ENCODE results near the gene LRRC61.

Gene LRRC61

DNA sequence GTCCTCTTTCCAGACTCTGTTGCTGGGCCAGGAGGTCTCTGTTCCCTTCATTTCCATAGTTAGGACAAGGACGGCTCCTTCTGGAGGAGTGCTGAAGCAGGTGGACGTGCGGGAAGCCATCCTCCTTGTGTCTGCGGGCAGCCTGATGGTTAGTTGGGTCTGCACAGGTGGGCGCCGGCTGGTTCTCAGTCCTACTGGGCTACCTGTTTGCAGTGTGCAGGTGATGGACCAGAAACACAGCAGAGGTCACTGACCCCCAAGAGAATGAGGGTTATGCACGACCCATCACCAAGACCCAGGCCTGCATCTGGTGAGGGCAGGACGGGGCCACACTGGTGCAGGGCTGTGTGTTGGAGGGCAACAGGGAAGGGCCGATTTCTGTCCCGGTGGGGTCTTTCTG is 10.5 kb downstream of the LRRC61 start:
- DNase-seq = no peak

GRCh38 chr7:150334108-150334507 is 11.0 kb downstream of the LRRC61 start:
- DNase-seq = no peak

DNA sequence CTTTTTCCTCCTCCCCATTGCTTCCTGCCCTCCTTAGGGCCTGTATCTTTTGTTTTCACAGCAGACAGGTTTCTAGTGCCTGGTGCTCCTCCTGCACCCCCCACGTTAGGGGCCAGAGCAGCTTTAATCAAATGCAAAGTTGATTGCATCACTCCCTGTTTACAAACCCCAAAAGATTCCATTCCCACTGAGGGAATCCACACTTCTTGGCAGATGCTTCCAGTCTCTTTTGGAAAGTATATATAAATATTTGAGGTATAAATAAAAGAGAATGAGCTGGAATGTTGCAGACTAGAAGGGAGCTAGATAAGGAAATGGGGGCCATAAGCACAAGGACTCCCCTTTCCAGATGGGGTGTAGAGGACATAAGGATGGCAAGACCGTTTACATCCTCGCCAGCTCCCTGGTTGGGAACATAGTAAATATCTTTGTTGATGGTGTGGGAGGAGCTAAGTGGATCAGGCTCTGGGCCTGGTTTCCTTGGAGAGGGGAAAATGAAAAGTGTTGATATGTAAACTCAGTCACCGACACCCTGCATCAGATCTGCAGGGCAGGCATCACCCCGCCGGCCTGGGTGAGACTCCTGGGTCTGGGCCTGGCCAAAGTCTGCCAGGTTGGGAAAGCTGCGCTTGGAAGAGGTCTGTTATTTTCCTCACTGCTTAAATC is 12.1 kb downstream of the LRRC61 start:
- no peak for DNase-seq

GRCh38 chr7:150335774-150336112 is 12.6 kb downstream of the LRRC61 start:
- no peak for DNase-seq

GRCh38 chr7:150336746-150337145 is 13.6 kb downstream of the LRRC61 start:
- DNase-seq = no peak

DNA sequence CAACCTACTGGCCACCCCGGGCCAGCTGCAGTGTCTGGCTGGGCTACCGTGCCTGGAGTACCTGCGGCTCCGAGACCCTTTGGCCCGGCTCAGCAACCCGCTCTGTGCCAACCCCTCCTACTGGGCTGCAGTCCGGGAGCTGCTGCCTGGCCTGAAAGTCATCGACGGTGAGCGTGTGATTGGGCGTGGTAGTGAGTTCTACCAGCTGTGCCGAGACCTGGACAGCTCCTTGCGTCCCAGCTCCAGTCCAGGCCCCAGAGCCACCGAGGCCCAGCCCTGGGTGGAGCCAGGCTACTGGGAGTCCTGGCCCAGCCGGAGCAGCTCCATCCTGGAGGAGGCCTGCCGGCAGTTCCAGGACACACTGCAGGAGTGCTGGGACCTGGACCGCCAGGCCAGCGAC is 14.0 kb downstream of the LRRC61 start:
- no peak for DNase-seq

GRCh38 chr7:150337659-150338081 is 14.5 kb downstream of the LRRC61 start:
- DNase-seq = no peak

GRCh38 chr7:150338166-150338829 is 15.1 kb downstream of the LRRC61 start:
- DNase-seq = no peak

DNA sequence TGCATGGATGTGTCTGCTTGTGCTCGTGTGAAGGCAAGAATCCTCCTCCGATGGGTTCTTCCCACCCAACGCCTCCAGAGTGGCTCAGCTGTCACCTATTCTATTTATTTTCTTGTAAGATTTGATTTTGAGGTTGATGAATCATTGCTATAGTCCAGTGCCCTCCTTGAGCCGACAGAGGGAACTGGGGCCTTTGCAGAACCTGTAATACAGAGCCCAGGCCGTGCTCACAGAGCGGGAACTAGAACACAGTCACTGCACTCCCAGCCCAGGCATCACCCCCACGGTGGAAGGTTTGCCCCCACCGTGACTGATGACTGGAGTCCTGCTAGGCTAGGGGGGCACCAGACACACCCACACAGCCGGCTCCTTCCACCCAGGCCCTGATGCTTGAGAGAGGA is 16.3 kb downstream of the LRRC61 start:
- no peak for DNase-seq

DNA sequence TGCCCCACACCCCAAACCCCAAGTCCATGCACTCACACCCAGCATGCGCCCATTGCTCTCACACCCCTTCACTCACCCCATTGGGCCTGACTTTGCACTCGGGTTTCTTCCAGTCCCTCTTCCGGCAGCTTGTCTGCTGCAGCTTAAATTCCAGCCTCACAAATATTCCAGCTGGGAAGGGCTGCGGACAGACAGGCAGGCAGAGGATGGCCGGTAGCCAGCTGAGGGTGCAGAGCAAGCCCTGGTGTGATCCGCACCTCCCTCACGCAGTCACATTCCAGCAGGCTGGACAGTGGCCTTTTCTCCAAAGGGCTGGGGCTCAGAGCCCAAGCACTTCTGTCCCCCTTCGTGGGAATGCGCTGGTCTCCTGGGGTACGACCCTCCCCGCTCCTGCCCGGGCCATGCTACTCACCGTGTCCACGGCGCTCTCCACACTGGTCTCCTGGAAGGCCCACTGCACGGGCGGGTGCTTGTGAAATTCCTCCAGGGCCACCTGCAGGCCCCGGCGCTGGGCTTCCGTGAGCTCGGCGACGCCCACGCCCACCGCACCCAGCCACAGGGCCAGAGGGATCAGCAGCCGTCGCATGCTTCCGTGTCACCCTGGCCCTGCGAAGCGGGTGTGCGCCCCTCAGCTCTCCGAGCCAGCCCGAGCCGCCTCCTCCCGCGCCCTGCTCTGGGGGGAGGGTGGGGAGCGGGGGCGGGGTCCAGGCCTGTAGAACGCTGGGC is 17.0 kb downstream of the LRRC61 start:
- DNase-seq = no peak

DNA sequence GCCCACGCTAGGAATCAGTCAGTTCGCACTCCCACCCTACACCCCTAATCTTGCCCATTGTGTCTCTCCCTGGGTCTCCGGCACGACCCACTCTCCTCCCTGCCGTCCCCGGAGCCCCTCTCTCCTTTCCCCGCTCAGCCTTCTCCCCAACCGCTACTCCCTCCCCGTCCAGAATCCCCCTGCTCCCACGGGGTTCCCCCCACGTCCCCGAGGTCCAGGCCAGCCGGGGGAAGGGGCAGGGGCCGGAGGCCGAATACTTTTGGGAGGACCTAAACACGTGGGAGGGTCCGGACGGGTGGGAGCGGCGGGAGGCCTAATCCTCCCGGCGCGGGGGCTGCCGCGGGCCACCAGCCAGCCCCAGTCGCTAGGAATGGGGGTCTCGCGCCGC is 17.7 kb downstream of the LRRC61 start:
- no peak for DNase-seq

- DNase-seq = no peak
These were observed 18.3 kb downstream of the LRRC61 start, which contains the start of gene RARRES2 for GRCh38 chr7:150341263-150342120. TSS of gene RARRES2 (minus strand) at chr7:150341629. CDS start at chr7:150340609, 1,020 bp downstream.

DNA sequence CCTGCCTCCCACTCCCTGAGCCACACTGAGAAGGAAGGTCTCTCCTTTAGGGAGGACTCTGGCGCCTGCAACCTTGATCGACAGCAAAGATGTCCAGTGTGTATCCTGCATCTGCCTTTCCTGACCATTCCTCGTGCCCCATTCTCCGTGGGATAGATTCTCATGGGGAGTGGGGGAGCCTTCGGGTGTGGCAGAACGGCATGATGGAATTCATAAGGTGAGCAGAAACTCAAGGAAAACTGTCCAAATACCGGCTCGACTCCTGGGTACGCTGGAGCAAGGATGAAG is 18.9 kb downstream of the LRRC61 start:
- DNase-seq = no peak

GRCh38 chr7:150343225-150343624 is 20.1 kb downstream of the LRRC61 start:
- DNase-seq = no peak

DNA sequence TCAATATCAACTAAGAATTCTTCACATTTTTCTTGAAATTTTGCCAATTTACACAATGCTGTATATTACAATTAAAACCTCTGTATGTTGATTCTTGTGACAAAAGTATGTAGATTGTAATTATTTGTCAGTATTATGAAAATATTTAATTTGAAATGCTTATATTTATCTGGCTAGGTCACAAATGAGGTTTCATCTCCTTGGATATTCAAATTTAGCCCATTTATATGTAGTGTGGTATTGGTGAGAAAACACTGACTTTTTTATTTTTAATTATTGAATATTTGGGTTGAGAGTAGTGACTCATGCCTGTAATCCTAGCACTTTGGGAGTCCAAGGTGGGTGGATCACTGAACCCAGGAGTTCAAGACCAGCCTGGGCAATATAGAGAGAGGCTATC is 21.1 kb downstream of the LRRC61 start:
- no peak for DNase-seq

- DNase-seq = no peak
These were observed 21.9 kb downstream of the LRRC61 start for GRCh38 chr7:150345012-150345411.

DNA sequence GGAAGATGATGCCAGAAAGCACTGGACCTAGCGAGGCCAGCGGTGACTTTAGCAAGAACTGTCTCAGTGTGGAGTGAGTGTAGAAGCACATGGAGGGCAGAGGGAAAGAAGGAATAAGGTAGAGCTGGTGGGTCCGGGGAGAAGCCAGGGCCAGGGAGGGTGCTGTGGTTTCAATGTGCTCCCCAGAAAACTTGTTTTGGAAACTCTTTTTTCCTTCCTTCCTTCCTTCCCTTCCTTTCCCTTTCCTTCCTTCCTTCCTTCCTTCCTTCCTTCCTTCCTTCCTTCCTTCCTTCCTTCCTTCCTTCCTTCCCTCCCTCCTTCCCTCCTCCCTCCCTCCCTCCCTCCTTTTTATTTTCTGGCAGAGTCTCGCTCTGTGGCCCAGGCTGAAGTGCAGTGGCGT is 23.8 kb downstream of the LRRC61 start:
- no peak for DNase-seq

- no peak for DNase-seq
These were observed 28.5 kb downstream of the LRRC61 start for GRCh38 chr7:150351587-150352194.

GRCh38 chr7:150355666-150356059 is 32.5 kb downstream of the LRRC61 start:
- no peak for DNase-seq

DNA sequence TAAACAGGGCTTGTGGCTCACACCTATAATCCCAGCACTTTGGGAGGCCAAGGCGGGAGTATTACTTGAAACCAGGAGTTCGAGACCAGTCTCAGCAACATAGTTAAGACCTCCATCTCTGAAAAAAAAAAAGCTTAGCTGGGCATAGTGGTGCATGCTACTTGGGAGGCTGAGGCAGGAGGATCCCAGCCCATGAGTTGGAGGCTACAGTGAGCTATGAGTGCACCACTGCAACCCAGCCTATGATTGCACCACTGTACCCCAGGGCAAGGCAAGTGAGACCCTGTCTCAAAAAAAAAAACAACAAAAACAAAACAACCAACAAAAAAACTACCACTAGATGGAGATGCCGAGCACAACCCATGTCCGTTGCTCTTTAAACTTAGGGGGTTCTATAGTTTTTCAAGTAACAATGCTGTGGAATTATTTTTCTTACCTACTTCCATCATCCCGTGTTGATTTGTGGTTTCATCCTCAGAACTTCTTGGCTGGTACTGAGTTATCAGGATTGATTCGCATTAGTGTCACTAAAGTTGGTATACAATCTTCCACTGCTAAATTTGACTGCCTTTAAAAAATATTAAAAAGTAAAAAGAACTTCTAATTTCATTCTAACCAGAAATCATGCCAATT is 33.2 kb downstream of the LRRC61 start:
- peak; percentile 33 to 62 for DNase-seq

GRCh38 chr7:150357270-150357669 is 34.1 kb downstream of the LRRC61 start:
- peak; percentile 64 to 80 for DNase-seq

DNA sequence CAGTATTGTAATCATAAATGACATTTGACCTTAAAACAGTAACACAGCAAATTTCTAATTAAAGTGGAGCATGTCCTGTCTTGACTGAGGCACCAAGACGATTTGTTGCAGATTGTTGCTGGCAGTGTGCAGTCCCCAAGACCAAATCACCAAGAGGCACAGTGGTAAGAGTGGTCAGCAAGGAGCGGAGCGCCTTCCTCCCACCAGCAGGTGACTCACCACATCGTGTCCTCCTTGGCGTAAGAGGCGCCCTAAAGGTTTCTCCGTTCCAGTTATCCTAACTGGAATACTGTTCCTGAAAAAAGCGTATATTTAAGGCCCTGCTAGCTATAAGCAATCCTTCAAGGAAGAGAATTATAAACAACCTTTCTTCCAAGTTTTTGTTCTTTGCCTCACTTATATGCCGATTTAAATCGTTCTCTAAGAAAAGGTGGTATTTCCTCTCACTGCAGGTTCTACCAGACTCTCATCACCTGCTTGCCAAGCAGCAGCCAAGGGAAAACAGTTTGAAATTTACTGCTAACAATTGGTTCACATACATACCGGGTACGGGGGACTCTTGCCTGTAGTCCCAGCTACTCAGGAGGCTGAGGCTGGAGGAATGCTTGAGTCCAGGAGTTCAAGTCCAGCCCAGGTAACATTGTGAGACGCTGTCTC is 34.7 kb downstream of the LRRC61 start:
- no peak for DNase-seq
